GM20000 (cell line): ENCODE results near the gene GABRG3.
"Not testable (repeated sequence)": the region's sequence is repeated elsewhere in the genome, so short reads cannot be mapped to it uniquely, and the experiment has no call there.

Source experiments
- DNase-seq: peaks from one replicate; pipeline ENCODE4 v3.0.0; 2012; ENCODE audit warnings: low spot score
- CTCF ChIP-seq: IDR thresholded peaks from 2 replicates; pipeline ENCODE4 v1.5.1; 2012; ENCODE audit warnings: mild to moderate bottlenecking, control low read depth; ENCODE audit errors: extremely low read depth, missing control alignments

The GABRG3 gene

GRCh38 chr15:27359586-27359985, 388.6 kb downstream of the GABRG3 start:
- DNase-seq: no peak
- TF ChIP-seq CTCF: no peak

GRCh38 chr15:27360316-27360715, 389.3 kb downstream of the GABRG3 start:
- no peak for TF ChIP-seq CTCF
- DNase-seq: no peak

- no peak for DNase-seq
- no peak for TF ChIP-seq CTCF
These were observed 390.5 kb downstream of the GABRG3 start for GRCh38 chr15:27361438-27361837.

- DNase-seq: no peak
- TF ChIP-seq CTCF: no peak
These were observed 394.5 kb downstream of the GABRG3 start for GRCh38 chr15:27365456-27365855.

- DNase-seq: not testable (repeated sequence)
These were observed 406.4 kb downstream of the GABRG3 start for GRCh38 chr15:27377391-27377790.

- TF ChIP-seq CTCF: no peak
- no peak for DNase-seq
These were observed 411.5 kb downstream of the GABRG3 start for GRCh38 chr15:27382361-27383025.

- DNase-seq: no peak
- TF ChIP-seq CTCF: no peak
These were observed 412.7 kb downstream of the GABRG3 start for GRCh38 chr15:27383726-27384125.

- TF ChIP-seq CTCF: no peak
- no peak for DNase-seq
These were observed 421.2 kb downstream of the GABRG3 start for GRCh38 chr15:27392163-27392562.
